Measurements from ENCODE around the gene STAT6. TPM values are rescaled to one million over a fixed set of nuclear protein-coding genes. Genes with fewer than 3 reads are reported as not detected.

STAT6 gene
- total and polyA plus RNA-seq, 10 of the 15 experiments (the other 5 are each of a cell fraction or from before 2014, with no cell fraction given) = 14.2 to 176 (median 89.6) TPM

DNA sequence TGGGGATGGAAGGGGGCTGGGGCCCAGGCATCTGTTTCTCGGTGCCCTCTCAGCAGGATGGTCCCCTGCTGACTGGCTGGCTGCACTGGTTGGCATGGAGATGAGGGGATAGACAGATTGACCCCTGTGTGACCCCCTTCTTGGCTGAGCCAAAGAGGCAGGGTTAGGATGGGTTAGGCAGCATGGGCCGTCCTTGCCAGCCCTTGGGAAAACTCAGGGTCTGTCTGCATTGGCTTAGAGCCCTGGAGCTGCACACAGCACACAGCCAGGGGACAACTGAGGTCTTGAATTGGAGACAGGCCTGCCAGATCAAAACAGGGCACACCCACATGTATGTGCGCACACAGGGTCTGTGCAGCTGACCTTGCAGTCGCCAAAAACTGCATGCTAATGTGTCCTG, 47.5 kb upstream of the STAT6 start:
- Histone ChIP-seq H3K4me2 (ENCODE audit: control insufficient read depth, insufficient read depth) (no peak overlapping the region), H3K9me3 (replicated peaks; ENCODE audit: control insufficient read depth, insufficient read depth, low read length) (no peaks in the 10 kb centered on the region), H3K4me3 (no peak overlapping the region), H3K27ac (ENCODE audit: control insufficient read depth, insufficient read depth) (no peak overlapping the region), H4K20me1 (ENCODE audit: control insufficient read depth, insufficient read depth) (no peaks in the 10 kb centered on the region), H3K4me1 (ENCODE audit: control insufficient read depth, insufficient read depth, low read length) (peaks cover 4% of the 10 kb centered on the region; the same call in 1 of the 2 replicates), H3K9ac (ENCODE audit: control insufficient read depth, insufficient read depth, low read length) (no peak overlapping the region), H3K36me3 (ENCODE audit: control insufficient read depth in 2 of 2, insufficient read depth in 2 of 2, low read length in 1 of 2) (no peaks in the 10 kb centered on the region), H3K79me2 (ENCODE audit: control insufficient read depth, insufficient read depth, low read length) (no peaks in the 10 kb centered on the region), H3K27me3 (replicated peaks in 1 of 2; ENCODE audit: control insufficient read depth in 2 of 2, insufficient read depth in 2 of 2, low read length in 1 of 2) (no peaks in the 10 kb centered on the region), H2AFZ (ENCODE audit: control insufficient read depth, low read depth, low read length) (no peak overlapping the region)
- TF ChIP-seq EZH2 (IDR thresholded peaks at IDR 0.05; ENCODE audit: borderline replicate concordance, control insufficient read depth, low read depth, low read length) = no peak
- TF ChIP-seq MTA3 (IDR thresholded peaks at IDR 0.05; ENCODE audit: borderline replicate concordance, low read length) = no peak
- TF ChIP-seq BHLHE40 (IDR thresholded peaks at IDR 0.05; ENCODE audit: borderline replicate concordance in 1 of 2, low read depth in 2 of 2, low read length in 1 of 2) = no peak
- TF ChIP-seq, protein P1, sequence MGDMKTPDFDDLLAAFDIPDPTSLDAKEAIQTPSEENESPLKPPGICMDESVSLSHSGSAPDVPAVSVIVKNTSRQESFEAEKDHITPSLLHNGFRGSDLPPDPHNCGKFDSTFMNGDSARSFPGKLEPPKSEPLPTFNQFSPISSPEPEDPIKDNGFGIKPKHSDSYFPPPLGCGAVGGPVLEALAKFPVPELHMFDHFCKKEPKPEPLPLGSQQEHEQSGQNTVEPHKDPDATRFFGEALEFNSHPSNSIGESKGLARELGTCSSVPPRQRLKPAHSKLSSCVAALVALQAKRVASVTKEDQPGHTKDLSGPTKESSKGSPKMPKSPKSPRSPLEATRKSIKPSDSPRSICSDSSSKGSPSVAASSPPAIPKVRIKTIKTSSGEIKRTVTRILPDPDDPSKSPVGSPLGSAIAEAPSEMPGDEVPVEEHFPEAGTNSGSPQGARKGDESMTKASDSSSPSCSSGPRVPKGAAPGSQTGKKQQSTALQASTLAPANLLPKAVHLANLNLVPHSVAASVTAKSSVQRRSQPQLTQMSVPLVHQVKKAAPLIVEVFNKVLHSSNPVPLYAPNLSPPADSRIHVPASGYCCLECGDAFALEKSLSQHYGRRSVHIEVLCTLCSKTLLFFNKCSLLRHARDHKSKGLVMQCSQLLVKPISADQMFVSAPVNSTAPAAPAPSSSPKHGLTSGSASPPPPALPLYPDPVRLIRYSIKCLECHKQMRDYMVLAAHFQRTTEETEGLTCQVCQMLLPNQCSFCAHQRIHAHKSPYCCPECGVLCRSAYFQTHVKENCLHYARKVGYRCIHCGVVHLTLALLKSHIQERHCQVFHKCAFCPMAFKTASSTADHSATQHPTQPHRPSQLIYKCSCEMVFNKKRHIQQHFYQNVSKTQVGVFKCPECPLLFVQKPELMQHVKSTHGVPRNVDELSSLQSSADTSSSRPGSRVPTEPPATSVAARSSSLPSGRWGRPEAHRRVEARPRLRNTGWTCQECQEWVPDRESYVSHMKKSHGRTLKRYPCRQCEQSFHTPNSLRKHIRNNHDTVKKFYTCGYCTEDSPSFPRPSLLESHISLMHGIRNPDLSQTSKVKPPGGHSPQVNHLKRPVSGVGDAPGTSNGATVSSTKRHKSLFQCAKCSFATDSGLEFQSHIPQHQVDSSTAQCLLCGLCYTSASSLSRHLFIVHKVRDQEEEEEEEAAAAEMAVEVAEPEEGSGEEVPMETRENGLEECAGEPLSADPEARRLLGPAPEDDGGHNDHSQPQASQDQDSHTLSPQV (IDR thresholded peaks at IDR 0.05) = no peak
- TF ChIP-seq, protein P2, sequence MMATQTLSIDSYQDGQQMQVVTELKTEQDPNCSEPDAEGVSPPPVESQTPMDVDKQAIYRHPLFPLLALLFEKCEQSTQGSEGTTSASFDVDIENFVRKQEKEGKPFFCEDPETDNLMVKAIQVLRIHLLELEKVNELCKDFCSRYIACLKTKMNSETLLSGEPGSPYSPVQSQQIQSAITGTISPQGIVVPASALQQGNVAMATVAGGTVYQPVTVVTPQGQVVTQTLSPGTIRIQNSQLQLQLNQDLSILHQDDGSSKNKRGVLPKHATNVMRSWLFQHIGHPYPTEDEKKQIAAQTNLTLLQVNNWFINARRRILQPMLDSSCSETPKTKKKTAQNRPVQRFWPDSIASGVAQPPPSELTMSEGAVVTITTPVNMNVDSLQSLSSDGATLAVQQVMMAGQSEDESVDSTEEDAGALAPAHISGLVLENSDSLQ (IDR thresholded peaks at IDR 0.05) = no peak
- no peak for TF ChIP-seq FOS (IDR thresholded peaks at IDR 0.05; ENCODE audit: borderline replicate concordance, extremely low read depth, insufficient read length)
- TF ChIP-seq IRF4 (IDR thresholded peaks at IDR 0.05; ENCODE audit: low read depth, low read length) = no peak
- no peak for TF ChIP-seq RELA (IDR thresholded peaks at IDR 0.05; ENCODE audit: borderline replicate concordance, partially characterized antibody)
- TF ChIP-seq GATAD2B (conservative IDR thresholded peaks at IDR 0.05; ENCODE audit: low read depth) = no peak
- TF ChIP-seq CBFB (IDR thresholded peaks at IDR 0.05; ENCODE audit: low read depth) = no peak
- ChIA-PET RAD21 (ENCODE audit: unreplicated experiment) (no interaction called here), POLR2A (no interaction called here), CTCF (interaction anchor here (1.0 to 1.2 kb wide), 2 partner anchors 24 to 34 kb away, joined by 3 to 4 read pairs; no protein-coding TSS in a partner anchor), SMC1A (ENCODE audit: uncharacterized antibody, unreplicated experiment) (no interaction called here)
- FAIRE-seq (no peak), ATAC-seq (no peak), DNase-seq (ENCODE audit: low read depth, low spot score) (no peak)
- in situ Hi-C loops (cut with MboI) (no loop called here), intact Hi-C loops (cut with micrococcal nuclease; ENCODE audit: unreplicated experiment) (no loop called here)
- WGBS (ENCODE audit: insufficient coverage, insufficient replicate concordance, low lambda C conversion rate, missing lambda C conversion rate) = 30% methylated on average over 4 of the region's 4 CpGs
- no TSS peak for BruUV-seq (replicated peaks)
